K562 (cell line): Measurements from ENCODE around the gene ARPC1A. TPM values are rescaled to one million over a fixed set of nuclear protein-coding genes. Genes with fewer than 3 reads are reported as not detected.

Source experiments
- BHLHE40 ChIP-seq: IDR thresholded peaks from 2 replicates; pipeline ENCODE4 v1.6.1; 2011; ENCODE audit warnings: low read length, improper control_type of control experiment
- E2F6 ChIP-seq, 2 experiments: IDR thresholded peaks; 2 replicates each; pipeline ENCODE4 v1.6.1; 2011; ENCODE audit warnings: borderline replicate concordance in 1 of 2, control low read depth in 1 of 2, low read depth in 1 of 2, low read length in 1 of 2, mild to moderate bottlenecking in 1 of 2, mixed read lengths in 1 of 2, moderate library complexity in 1 of 2; ENCODE audit not compliant: insufficient read depth in 1 of 2, insufficient read length in 1 of 2, poor library complexity in 1 of 2, severe bottlenecking in 1 of 2; ENCODE audit errors: extremely low read depth in 1 of 2
- EP400 ChIP-seq: fragments of 450-650 bp; IDR thresholded peaks from 2 replicates; pipeline ENCODE4 v1.6.1; 2017; ENCODE audit warnings: antibody characterized with exemption, mild to moderate bottlenecking, moderate library complexity
- FOS ChIP-seq: IDR thresholded peaks from 3 replicates; pipeline ENCODE4 v1.6.1; 2011; ENCODE audit not compliant: insufficient read length; ENCODE audit errors: extremely low read depth
- GMEB1 ChIP-seq: fragments of 250-450 bp; sonication (Bioruptor Pico); IDR thresholded peaks from 2 replicates; pipeline ENCODE4 v1.4.0; 2020; ENCODE audit warnings: mild to moderate bottlenecking
- HDAC1 ChIP-seq, 2 experiments: fragments of 450-650 bp; IDR thresholded peaks; 2 replicates each; pipeline ENCODE4 v1.6.1; 2016 to 2017; ENCODE audit warnings: inconsistent platforms in 1 of 2, mild to moderate bottlenecking in 1 of 2, moderate library complexity in 1 of 2
- HIVEP1 ChIP-seq: fragments of 250-450 bp; sonication (Bioruptor Pico); IDR thresholded peaks from 2 replicates; pipeline ENCODE4 v1.4.0; 2020; ENCODE audit warnings: mild to moderate bottlenecking
- HNRNPL ChIP-seq: fragments of 200-400 bp; formaldehyde crosslinking; IDR thresholded peaks from 2 replicates; pipeline ENCODE4 v1.6.1; 2017; ENCODE audit warnings: low read depth, mild to moderate bottlenecking, low read length
- HNRNPLL ChIP-seq: fragments of 200-400 bp; formaldehyde crosslinking; IDR thresholded peaks from 2 replicates; pipeline ENCODE4 v1.6.1; 2017; ENCODE audit warnings: low read length, low read depth, mild to moderate bottlenecking; ENCODE audit not compliant: poor library complexity, severe bottlenecking
- KDM2B ChIP-seq: fragments of 250-450 bp; sonication (Bioruptor Pico); IDR thresholded peaks from 2 replicates; pipeline ENCODE4 v1.8.0; 2021; ENCODE audit warnings: mild to moderate bottlenecking, moderate library complexity
- KDM4B ChIP-seq, 2 experiments: fragments of 450-650 bp in 1 of 2; sonication (generic) in 1 of 2; IDR thresholded peaks; 2 replicates each; pipeline ENCODE4 v1.6.1; 2016 to 2017; ENCODE audit warnings: borderline replicate concordance in 2 of 2, antibody characterized with exemption in 1 of 2, low read depth in 1 of 2, mild to moderate bottlenecking in 1 of 2
- MTA1 ChIP-seq: fragments of 450-650 bp; IDR thresholded peaks from 2 replicates; pipeline ENCODE4 v1.6.1; 2017; ENCODE audit warnings: borderline replicate concordance
- NFE2 ChIP-seq: IDR thresholded peaks from 2 replicates; pipeline ENCODE4 v1.6.1; 2014; ENCODE audit warnings: antibody characterized with exemption, low read depth
- POLR2B ChIP-seq: fragments of 450-650 bp; IDR thresholded peaks from 2 replicates; pipeline ENCODE4 v1.6.1; 2018; ENCODE audit warnings: low read depth; ENCODE audit not compliant: partially characterized antibody
- RAD21 ChIP-seq, 2 experiments: fragments of 250-450 bp in 1 of 2; fragments of 450-650 bp in 1 of 2; sonication (Bioruptor Pico) in 1 of 2; formaldehyde crosslinking in 1 of 2; IDR thresholded peaks in 1 of 2; conservative IDR thresholded peaks in 1 of 2; 2 replicates each; pipeline versions ENCODE4 v1.4.0 to v1.8.0; 2020 to 2022; ENCODE audit warnings: mild to moderate bottlenecking in 2 of 2, moderate library complexity in 1 of 2
- SNIP1 ChIP-seq: fragments of 450-650 bp; IDR thresholded peaks from 2 replicates; pipeline ENCODE4 v1.7.1; 2017; ENCODE audit warnings: low read depth, mild to moderate bottlenecking
- SPI1 ChIP-seq: IDR thresholded peaks from 2 replicates; pipeline ENCODE4 v1.6.1; 2011; ENCODE audit warnings: low read depth, low read length, control low read depth, borderline replicate concordance
- SRSF3 ChIP-seq: fragments of 200-400 bp; formaldehyde crosslinking; IDR thresholded peaks from 2 replicates; pipeline ENCODE4 v1.6.1; 2016; ENCODE audit warnings: mild to moderate bottlenecking, low read length, moderate library complexity; ENCODE audit not compliant: insufficient read depth
- TAF7 ChIP-seq: fragments of 450-650 bp; IDR thresholded peaks from 2 replicates; pipeline ENCODE4 v1.6.1; 2016; ENCODE audit warnings: missing genetic modification characterization, missing compliant biosample characterization
- TRIM24 ChIP-seq, 2 experiments: fragments of 450-650 bp; IDR thresholded peaks; 2 replicates each; pipeline ENCODE4 v1.6.1; 2016
- YBX1 ChIP-seq: fragments of 450-650 bp; IDR thresholded peaks from 2 replicates; pipeline ENCODE4 v1.7.1; 2016; ENCODE audit warnings: mild to moderate bottlenecking
- ZSCAN29 ChIP-seq: fragments of 450-650 bp; IDR thresholded peaks from 2 replicates; pipeline ENCODE4 v1.6.1; 2017
- polyA plus RNA-seq, 8 experiments: library from polyadenylated mRNA; depleted of rRNA in 4 of 8; stranded (reverse) in 5 of 8; unstranded in 3 of 8; fragments of >200 nt; fragmentation: Nextera tagmentation in 2 of 8; fragmentation: Illumina TruSeq in 1 of 8; extraction: Ambion mirVana in 2 of 8; extraction: Trizol in 1 of 8; gene quantifications; 2 replicates each; pipeline versions ENCODE4 v1.2.1 to v1.2.3, GENCODE V29; 2011 to 2014; ENCODE audit warnings: inconsistent platforms in 1 of 8, missing spikeins in 1 of 8
- total RNA-seq, 7 experiments: library from RNA; depleted of rRNA in 6 of 7; stranded (reverse); fragments of >200 nt in 6 of 7; fragmentation: Illumina TruSeq in 2 of 7; extraction: Trizol in 2 of 7; gene quantifications; 2 replicates each; pipeline versions ENCODE4 v1.2.1 to v1.2.3, GENCODE V29; 2011 to 2021; ENCODE audit warnings: low replicate concordance in 1 of 7
- TF ChIP-seq, protein P1 (sequence below), 3 experiments: IDR thresholded peaks in 2 of 3; conservative IDR thresholded peaks in 1 of 3; 2 replicates each; pipeline ENCODE4 v1.5.1; 2011 to 2012; ENCODE audit warnings: low read length in 3 of 3, mild to moderate bottlenecking in 3 of 3, control low read depth in 2 of 3, improper control_type of control experiment in 1 of 3, inconsistent platforms in 1 of 3, low read depth in 1 of 3, mixed read lengths in 1 of 3, moderate library complexity in 1 of 3; ENCODE audit not compliant: insufficient read depth in 2 of 3

Gene ARPC1A
- total and polyA plus RNA-seq, 9 of the 15 experiments (the other 6 are each of a cell fraction or from before 2014, with no cell fraction given): 39.5 to 151 (median 86.1) TPM

DNA sequence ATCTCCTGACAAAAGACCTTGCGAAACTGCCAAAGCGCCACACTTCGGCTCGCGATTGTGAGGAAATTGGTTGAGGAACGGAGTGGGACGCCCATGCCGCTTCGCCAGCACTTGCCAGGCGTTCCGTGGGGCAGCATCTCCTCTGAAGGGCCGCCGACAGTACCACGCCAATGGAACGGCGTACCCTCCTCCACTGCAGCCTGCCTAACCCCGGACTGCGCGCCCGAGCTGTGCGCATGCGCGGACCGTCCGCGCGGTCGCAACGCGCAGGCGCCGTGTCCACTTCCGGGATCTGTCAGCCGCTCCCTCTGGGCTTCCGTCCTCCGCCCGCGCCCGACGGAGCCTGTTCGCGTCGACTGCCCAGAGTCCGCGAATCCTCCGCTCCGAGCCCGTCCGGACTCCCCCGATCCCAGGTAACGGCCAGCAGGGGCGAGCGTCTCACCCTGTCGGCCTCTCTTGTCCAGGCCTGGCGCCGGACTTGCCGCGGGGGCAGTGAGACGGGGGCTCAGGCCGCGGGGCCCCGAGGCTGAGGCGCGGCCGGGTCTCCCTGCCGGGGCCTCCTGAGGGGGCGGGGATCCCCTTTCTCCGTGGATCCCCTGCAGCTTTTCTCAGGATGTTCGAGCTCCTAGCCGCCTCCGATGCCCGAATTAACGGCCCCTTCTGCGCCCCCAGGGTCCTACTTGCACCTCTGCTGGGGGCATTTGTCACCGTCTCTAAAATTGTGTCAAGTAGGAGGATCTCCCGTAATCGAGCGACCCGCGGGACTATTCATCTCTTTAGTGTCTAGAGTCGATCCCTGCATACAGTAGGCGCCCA is at the start of gene ARPC1A (continued):
- TF ChIP-seq, protein P1, sequence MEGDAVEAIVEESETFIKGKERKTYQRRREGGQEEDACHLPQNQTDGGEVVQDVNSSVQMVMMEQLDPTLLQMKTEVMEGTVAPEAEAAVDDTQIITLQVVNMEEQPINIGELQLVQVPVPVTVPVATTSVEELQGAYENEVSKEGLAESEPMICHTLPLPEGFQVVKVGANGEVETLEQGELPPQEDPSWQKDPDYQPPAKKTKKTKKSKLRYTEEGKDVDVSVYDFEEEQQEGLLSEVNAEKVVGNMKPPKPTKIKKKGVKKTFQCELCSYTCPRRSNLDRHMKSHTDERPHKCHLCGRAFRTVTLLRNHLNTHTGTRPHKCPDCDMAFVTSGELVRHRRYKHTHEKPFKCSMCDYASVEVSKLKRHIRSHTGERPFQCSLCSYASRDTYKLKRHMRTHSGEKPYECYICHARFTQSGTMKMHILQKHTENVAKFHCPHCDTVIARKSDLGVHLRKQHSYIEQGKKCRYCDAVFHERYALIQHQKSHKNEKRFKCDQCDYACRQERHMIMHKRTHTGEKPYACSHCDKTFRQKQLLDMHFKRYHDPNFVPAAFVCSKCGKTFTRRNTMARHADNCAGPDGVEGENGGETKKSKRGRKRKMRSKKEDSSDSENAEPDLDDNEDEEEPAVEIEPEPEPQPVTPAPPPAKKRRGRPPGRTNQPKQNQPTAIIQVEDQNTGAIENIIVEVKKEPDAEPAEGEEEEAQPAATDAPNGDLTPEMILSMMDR (IDR thresholded peaks at IDR 0.05 in 2 of 3, conservative IDR thresholded peaks at IDR 0.05 in 1 of 3; ENCODE audit: insufficient read depth in 2 of 3, low read depth in 1 of 3, low read length in 3 of 3): peak; percentile 44 to 63 (median 45)
- peak; percentile 6; the same call in 1 of the 2 replicates for TF ChIP-seq BHLHE40
- peak; percentile 61; the same call in 1 of the 2 replicates for TF ChIP-seq TAF7 (tag)
- TF ChIP-seq SRSF3: no peak
- 0 out of 2 replicates have a peak, but pooled peaks have one; percentile 44 for TF ChIP-seq HIVEP1 (CRISPR knock-in tag)
- TF ChIP-seq KDM2B: peak; percentile 60; the same call in 1 of the 2 replicates
- peak in 1 of 2 experiments; percentile 49; a peak in 1 of 4 replicates for TF ChIP-seq TRIM24 (IDR thresholded peaks at IDR 0.05)
- peak; percentile 32; the same call in 1 of the 2 replicates for TF ChIP-seq MTA1
- TF ChIP-seq ZSCAN29: peak; percentile 21; the same call in 1 of the 2 replicates
- TF ChIP-seq KDM4B (IDR thresholded peaks at IDR 0.05; ENCODE audit: borderline replicate concordance in 2 of 2, low read depth in 1 of 2): peak in 1 of 2 experiments; percentile 86; a peak in 1 of 4 replicates
- TF ChIP-seq HNRNPLL: peak; percentile 89
- peak; percentile 98 for TF ChIP-seq POLR2B
- peak; percentile 34; the same call in 1 of the 2 replicates for TF ChIP-seq SPI1
- peak; percentile 51 for TF ChIP-seq GMEB1 (CRISPR knock-in tag)
- 0 out of 2 replicates have a peak, but pooled peaks have one; percentile 49 for TF ChIP-seq HNRNPL
- peak; percentile 46 to 58 for TF ChIP-seq E2F6 (IDR thresholded peaks at IDR 0.05; ENCODE audit: borderline replicate concordance in 1 of 2, extremely low read depth in 1 of 2, insufficient read depth in 1 of 2, insufficient read length in 1 of 2, low read depth in 1 of 2, low read length in 1 of 2, poor library complexity in 1 of 2, severe bottlenecking in 1 of 2)
- TF ChIP-seq EP400: peak; percentile 84; the same call in 1 of the 2 replicates
- TF ChIP-seq FOS: no peak
- TF ChIP-seq NFE2: peak; percentile 22; the same call in 1 of the 2 replicates
- TF ChIP-seq SNIP1: peak; percentile 87
- peak in 1 of 2 experiments; percentile 6; a peak in 1 of 4 replicates for TF ChIP-seq RAD21 (CRISPR knock-in tag; conservative IDR thresholded peaks at IDR 0.05 in 1 of 2, IDR thresholded peaks at IDR 0.05 in 1 of 2)
- TF ChIP-seq HDAC1 (IDR thresholded peaks at IDR 0.05): peak in 1 of 2 experiments; percentile 83; a peak in 1 of 4 replicates
- TF ChIP-seq YBX1: no peak
